ENCODE measurements around the gene GATAD2A. TPM values are rescaled to one million over a fixed set of nuclear protein-coding genes. Genes with fewer than 3 reads are reported as not detected.

Gene GATAD2A
- total and polyA plus RNA-seq, 2 of the 13 experiments (the other 11 are each of a cell fraction or from before 2014, with no cell fraction given), result 16.8 to 28.6 TPM

DNA sequence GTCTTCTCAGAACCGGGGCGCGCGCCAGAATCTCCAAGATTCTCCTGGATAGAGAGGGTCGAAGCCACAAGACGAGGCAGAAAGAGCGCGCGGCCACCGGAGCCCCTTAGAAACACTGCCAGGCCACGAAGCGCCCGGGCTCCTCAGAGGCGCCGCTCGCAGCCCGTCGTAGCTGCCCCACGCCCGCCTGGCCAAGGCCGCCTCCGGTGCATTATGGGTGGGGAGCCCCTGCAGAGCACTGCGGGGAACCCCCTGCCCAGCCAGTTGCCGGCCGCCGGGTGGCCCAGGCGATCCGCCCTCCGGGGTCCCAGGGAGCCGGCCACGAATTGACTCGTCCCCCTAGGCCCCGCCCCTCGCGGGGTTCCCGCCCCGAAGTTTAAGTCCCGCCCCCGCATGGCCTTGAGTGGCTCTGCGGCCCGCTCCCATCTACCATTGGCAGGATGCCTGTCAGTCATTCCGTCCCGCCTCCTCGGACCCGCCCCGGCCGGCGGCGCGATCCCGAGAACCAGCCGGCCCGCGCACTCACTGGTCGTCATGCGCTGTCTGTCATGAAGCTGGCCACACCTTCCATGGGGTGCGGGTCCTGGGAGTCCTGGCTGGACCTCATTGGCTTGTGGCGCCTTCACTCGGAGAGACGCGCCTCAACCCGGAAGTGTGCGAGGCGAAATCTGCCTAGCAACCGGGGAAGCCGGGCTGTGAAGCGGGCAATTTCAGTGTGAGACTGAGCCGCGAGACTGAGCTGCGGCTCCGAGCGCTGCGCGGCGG is 20.2 kb upstream of the GATAD2A start (continued):
- peak; percentile 37; the same call in 1 of the 2 replicates for TF ChIP-seq PHF21A (CRISPR knock-in tag; IDR thresholded peaks at IDR 0.05)
- TF ChIP-seq, protein P1, sequence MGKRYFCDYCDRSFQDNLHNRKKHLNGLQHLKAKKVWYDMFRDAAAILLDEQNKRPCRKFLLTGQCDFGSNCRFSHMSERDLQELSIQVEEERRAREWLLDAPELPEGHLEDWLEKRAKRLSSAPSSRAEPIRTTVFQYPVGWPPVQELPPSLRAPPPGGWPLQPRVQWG (CRISPR knock-in tag; IDR thresholded peaks at IDR 0.05; ENCODE audit: borderline replicate concordance, low read depth), result no peak
- no peak for TF ChIP-seq SOX6 (IDR thresholded peaks at IDR 0.05)
- peak; percentile 32; the same call in 1 of the 2 replicates for TF ChIP-seq SOX6 (CRISPR knock-in tag; IDR thresholded peaks at IDR 0.05)
- TF ChIP-seq HES4 (CRISPR knock-in tag; IDR thresholded peaks at IDR 0.05; ENCODE audit: borderline replicate concordance), result no peak
- TF ChIP-seq, protein P2, sequence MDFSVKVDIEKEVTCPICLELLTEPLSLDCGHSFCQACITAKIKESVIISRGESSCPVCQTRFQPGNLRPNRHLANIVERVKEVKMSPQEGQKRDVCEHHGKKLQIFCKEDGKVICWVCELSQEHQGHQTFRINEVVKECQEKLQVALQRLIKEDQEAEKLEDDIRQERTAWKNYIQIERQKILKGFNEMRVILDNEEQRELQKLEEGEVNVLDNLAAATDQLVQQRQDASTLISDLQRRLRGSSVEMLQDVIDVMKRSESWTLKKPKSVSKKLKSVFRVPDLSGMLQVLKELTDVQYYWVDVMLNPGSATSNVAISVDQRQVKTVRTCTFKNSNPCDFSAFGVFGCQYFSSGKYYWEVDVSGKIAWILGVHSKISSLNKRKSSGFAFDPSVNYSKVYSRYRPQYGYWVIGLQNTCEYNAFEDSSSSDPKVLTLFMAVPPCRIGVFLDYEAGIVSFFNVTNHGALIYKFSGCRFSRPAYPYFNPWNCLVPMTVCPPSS (IDR thresholded peaks at IDR 0.05), result no peak
- no peak for TF ChIP-seq REL (CRISPR knock-in tag; conservative IDR thresholded peaks at IDR 0.05)
- TF ChIP-seq XRCC5 (optimal IDR thresholded peaks at IDR 0.05; ENCODE audit: low read length), result peak; percentile 64
- TF ChIP-seq ZNF337 (CRISPR knock-in tag; IDR thresholded peaks at IDR 0.05; ENCODE audit: borderline replicate concordance, low read depth), result no peak
- TF ChIP-seq, protein P3, sequence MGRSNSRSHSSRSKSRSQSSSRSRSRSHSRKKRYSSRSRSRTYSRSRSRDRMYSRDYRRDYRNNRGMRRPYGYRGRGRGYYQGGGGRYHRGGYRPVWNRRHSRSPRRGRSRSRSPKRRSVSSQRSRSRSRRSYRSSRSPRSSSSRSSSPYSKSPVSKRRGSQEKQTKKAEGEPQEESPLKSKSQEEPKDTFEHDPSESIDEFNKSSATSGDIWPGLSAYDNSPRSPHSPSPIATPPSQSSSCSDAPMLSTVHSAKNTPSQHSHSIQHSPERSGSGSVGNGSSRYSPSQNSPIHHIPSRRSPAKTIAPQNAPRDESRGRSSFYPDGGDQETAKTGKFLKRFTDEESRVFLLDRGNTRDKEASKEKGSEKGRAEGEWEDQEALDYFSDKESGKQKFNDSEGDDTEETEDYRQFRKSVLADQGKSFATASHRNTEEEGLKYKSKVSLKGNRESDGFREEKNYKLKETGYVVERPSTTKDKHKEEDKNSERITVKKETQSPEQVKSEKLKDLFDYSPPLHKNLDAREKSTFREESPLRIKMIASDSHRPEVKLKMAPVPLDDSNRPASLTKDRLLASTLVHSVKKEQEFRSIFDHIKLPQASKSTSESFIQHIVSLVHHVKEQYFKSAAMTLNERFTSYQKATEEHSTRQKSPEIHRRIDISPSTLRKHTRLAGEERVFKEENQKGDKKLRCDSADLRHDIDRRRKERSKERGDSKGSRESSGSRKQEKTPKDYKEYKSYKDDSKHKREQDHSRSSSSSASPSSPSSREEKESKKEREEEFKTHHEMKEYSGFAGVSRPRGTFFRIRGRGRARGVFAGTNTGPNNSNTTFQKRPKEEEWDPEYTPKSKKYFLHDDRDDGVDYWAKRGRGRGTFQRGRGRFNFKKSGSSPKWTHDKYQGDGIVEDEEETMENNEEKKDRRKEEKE (IDR thresholded peaks at IDR 0.05), result no peak
- peak; percentile 57 for TF ChIP-seq RBM39 (IDR thresholded peaks at IDR 0.05; ENCODE audit: low read depth, low read length, poor library complexity, severe bottlenecking)
- no peak for TF ChIP-seq HDAC6 (IDR thresholded peaks at IDR 0.05; ENCODE audit: low read depth, low read length)
- TF ChIP-seq ZBTB20 (CRISPR knock-in tag; IDR thresholded peaks at IDR 0.05; ENCODE audit: borderline replicate concordance, low read depth), result no peak
- no peak for TF ChIP-seq ZNF296 (CRISPR knock-in tag; conservative IDR thresholded peaks at IDR 0.05)
- TF ChIP-seq JARID2 (CRISPR knock-in tag; IDR thresholded peaks at IDR 0.05; ENCODE audit: insufficient replicate concordance), result no peak
- no peak for TF ChIP-seq U2AF2 (IDR thresholded peaks at IDR 0.05; ENCODE audit: low read depth, low read length)
- TF ChIP-seq, protein P4, sequence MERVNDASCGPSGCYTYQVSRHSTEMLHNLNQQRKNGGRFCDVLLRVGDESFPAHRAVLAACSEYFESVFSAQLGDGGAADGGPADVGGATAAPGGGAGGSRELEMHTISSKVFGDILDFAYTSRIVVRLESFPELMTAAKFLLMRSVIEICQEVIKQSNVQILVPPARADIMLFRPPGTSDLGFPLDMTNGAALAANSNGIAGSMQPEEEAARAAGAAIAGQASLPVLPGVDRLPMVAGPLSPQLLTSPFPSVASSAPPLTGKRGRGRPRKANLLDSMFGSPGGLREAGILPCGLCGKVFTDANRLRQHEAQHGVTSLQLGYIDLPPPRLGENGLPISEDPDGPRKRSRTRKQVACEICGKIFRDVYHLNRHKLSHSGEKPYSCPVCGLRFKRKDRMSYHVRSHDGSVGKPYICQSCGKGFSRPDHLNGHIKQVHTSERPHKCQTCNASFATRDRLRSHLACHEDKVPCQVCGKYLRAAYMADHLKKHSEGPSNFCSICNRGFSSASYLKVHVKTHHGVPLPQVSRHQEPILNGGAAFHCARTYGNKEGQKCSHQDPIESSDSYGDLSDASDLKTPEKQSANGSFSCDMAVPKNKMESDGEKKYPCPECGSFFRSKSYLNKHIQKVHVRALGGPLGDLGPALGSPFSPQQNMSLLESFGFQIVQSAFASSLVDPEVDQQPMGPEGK (CRISPR knock-in tag; IDR thresholded peaks at IDR 0.05), result no peak
- TF ChIP-seq GATA4 (IDR thresholded peaks at IDR 0.05; ENCODE audit: borderline replicate concordance, low read depth), result no peak
- TF ChIP-seq ZNF768 (CRISPR knock-in tag; IDR thresholded peaks at IDR 0.05), result 0 out of 2 replicates have a peak, but pooled peaks have one; percentile 13
- peak; percentile 99 for TF ChIP-seq NFYC (CRISPR knock-in tag; IDR thresholded peaks at IDR 0.05)
- TF ChIP-seq, protein P5, sequence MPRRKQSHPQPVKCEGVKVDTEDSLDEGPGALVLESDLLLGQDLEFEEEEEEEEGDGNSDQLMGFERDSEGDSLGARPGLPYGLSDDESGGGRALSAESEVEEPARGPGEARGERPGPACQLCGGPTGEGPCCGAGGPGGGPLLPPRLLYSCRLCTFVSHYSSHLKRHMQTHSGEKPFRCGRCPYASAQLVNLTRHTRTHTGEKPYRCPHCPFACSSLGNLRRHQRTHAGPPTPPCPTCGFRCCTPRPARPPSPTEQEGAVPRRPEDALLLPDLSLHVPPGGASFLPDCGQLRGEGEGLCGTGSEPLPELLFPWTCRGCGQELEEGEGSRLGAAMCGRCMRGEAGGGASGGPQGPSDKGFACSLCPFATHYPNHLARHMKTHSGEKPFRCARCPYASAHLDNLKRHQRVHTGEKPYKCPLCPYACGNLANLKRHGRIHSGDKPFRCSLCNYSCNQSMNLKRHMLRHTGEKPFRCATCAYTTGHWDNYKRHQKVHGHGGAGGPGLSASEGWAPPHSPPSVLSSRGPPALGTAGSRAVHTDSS (CRISPR knock-in tag; conservative IDR thresholded peaks at IDR 0.05), result no peak
